Esophagus squamous epithelium (tissue), 5 donors: ENCODE results near the gene GNG2. TPM values are rescaled to one million over a fixed set of nuclear protein-coding genes. Genes with fewer than 3 reads are reported as not detected.

ENCODE experiments used
- DNase-seq: peaks from one replicate; lab custom pipeline; 2025; lab: John Stamatoyannopoulos, UW
- H3K27ac ChIP-seq, 4 donors: fragments of 200-600 bp; sonication (generic); one replicate each; pipeline ENCODE4 v1.5.1; 2016 to 2019; ENCODE audit warnings: mild to moderate bottlenecking in 1 of 4
- H3K27me3 ChIP-seq, 4 donors: fragments of 200-600 bp; sonication (generic); 1 replicate in 3 of 4; 2 replicates in 1 of 4; pipeline versions ENCODE4 v1.5.1 to v1.6.0; 2017 to 2021; ENCODE audit warnings: antibody characterized with exemption in 1 of 4
- H3K36me3 ChIP-seq, 3 donors: fragments of 200-600 bp; sonication (generic); one replicate each; pipeline ENCODE4 v1.5.1; 2016 to 2019
- H3K4me1 ChIP-seq, 3 donors: fragments of 200-600 bp; sonication (generic); one replicate each; pipeline ENCODE4 v1.5.1; 2017 to 2019
- H3K4me3 ChIP-seq, 4 donors: fragments of 200-600 bp; sonication (generic); 1 replicate in 3 of 4; 2 replicates in 1 of 4; pipeline ENCODE4 v1.5.1; 2016 to 2019; ENCODE audit warnings: mild to moderate bottlenecking in 2 of 4, moderate library complexity in 1 of 4
- H3K9me3 ChIP-seq, 3 donors: fragments of 200-600 bp; sonication (generic); one replicate each; pipeline ENCODE4 v1.5.1; 2016 to 2019
- POLR2A ChIP-seq, 4 donors: fragments of 450-650 bp; IDR thresholded peaks; one replicate each; pipeline ENCODE4 v1.6.1; 2017; ENCODE audit warnings: antibody characterized with exemption in 4 of 4, mild to moderate bottlenecking in 4 of 4, moderate library complexity in 3 of 4
- whole genome bisulfite sequencing, 2 donors: methylation state at CpG; one replicate each; pipeline ENCODE4 v1.1.5; 2018; 5-methylcytosine and 5-hydroxymethylcytosine counted together
- intact Hi-C: fragments of 100-400 bp; cut with DNase I; formaldehyde crosslinking; loops from one replicate; pipeline ENCODE4 v1.15.0; 2022
- total RNA-seq, 4 donors: library from RNA; depleted of rRNA; stranded (reverse); fragments of >200 nt; gene quantifications; one replicate each; pipeline ENCODE4 v1.1.0, GENCODE V29; 2016
- TF ChIP-seq, protein P1 (sequence below), 6 experiments: fragments of 450-650 bp in 4 of 6; fragments of 200-600 bp in 2 of 6; sonication (generic) in 2 of 6; IDR thresholded peaks; one replicate each; pipeline ENCODE4 v1.5.1; 2016 to 2019; ENCODE audit warnings: antibody characterized with exemption in 6 of 6, mild to moderate bottlenecking in 4 of 6, moderate library complexity in 4 of 6
- donor health status: DM: yes; HTN: yes; CAD: no.

GNG2 gene
- total RNA-seq, 4 donors from 2014 or later = 1.5 to 8.8 (median 3.7) TPM

DNA sequence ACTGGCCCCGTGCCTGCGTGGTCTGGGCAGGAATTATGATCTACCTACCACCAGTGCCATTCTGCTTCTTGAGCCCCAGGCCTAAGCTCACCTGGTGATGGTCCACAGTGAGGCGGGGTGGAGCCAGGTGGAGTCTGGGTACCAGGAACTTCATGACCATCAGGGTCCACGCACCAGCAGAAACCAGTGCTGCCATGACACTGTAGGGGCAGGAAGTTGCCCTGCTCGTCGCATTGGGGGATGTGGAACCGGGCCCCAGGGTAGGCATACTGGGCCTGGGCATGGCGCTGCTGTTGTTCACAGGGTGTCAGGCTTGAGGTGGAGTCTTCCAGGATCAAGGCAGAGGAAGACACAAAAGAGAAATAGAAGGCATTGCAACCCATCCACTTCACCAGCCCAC lies 158.6 kb downstream of the GNG2 start:
- TF ChIP-seq POLR2A (IDR thresholded peaks at IDR 0.05) = no peak
- TF ChIP-seq, protein P1, sequence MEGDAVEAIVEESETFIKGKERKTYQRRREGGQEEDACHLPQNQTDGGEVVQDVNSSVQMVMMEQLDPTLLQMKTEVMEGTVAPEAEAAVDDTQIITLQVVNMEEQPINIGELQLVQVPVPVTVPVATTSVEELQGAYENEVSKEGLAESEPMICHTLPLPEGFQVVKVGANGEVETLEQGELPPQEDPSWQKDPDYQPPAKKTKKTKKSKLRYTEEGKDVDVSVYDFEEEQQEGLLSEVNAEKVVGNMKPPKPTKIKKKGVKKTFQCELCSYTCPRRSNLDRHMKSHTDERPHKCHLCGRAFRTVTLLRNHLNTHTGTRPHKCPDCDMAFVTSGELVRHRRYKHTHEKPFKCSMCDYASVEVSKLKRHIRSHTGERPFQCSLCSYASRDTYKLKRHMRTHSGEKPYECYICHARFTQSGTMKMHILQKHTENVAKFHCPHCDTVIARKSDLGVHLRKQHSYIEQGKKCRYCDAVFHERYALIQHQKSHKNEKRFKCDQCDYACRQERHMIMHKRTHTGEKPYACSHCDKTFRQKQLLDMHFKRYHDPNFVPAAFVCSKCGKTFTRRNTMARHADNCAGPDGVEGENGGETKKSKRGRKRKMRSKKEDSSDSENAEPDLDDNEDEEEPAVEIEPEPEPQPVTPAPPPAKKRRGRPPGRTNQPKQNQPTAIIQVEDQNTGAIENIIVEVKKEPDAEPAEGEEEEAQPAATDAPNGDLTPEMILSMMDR (IDR thresholded peaks at IDR 0.05) = no peak
- no peaks in the 10 kb centered on the region for H3K9me3 ChIP-seq
- 80 to 92% methylated on average over 6 of the region's 8 CpGs for WGBS, 2 donors
- no peaks in the 10 kb centered on the region for H3K27me3 ChIP-seq
- no peak overlapping the region for H3K4me3 ChIP-seq
- intact Hi-C loops = no loop called here
- H3K4me1 ChIP-seq = peaks cover 0 to 43% (median 5%) of the 10 kb centered on the region in 3 donors
- DNase-seq = no peak
- H3K36me3 ChIP-seq = no peaks in the 10 kb centered on the region
- H3K27ac ChIP-seq = no peak overlapping the region

Other genes starting within 250 kb of the GNG2 start
- gene FRMD6, start 208.7 kb upstream of the GNG2 start, total RNA-seq = 100 to 1,000 TPM in 3 of 4 donors, 10 to 100 TPM in 1; 98.1 to 191 (median 110) TPM
- gene RTRAF, start 128.9 kb downstream of the GNG2 start, total RNA-seq = 10 to 100 TPM; 20.2 to 58.7 (median 51.9) TPM
- 10 to 100 TPM in 1 of 4 donors, 1 to 10 TPM in 2, under 1 TPM in 1; 0.91 to 12.2 (median 3.2) TPM for gene NID2, start 208.4 kb downstream of the GNG2 start, total RNA-seq